GM18861 (cell line): ENCODE measurements around the gene FHIT.

Experiments used
- ATAC-seq: cut with Tn5 transposase; IDR thresholded peaks from one replicate; pipeline ENCODE4 v1.9.1; 2021; ENCODE audit not compliant: unreplicated experiment

Gene FHIT

DNA sequence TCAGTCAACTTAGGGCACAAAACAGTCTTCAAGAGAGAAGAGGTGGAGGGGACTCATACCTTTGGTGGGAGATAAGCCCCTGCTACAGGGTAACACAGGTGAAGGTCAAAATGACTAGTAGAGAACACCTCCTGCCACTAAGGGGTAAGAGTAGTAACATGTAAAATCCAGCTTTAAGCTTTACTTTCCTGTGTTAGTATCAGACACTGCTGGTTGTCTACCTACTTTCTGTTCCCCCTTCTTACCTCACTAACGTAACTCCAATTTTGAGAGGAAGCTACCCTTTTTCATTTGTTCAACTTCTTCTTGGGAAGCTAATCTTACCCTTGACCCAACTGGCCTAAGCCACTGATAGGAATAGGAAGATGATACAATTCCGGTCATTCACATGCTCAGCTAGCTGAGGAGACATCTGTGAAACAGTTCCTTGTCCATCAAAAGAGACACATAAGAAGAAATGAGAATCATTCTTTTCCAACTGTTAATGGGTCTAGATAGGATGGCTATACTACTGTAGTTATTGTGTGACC, 1374.7 kb downstream of the FHIT start:
- ATAC-seq = no peak

DNA sequence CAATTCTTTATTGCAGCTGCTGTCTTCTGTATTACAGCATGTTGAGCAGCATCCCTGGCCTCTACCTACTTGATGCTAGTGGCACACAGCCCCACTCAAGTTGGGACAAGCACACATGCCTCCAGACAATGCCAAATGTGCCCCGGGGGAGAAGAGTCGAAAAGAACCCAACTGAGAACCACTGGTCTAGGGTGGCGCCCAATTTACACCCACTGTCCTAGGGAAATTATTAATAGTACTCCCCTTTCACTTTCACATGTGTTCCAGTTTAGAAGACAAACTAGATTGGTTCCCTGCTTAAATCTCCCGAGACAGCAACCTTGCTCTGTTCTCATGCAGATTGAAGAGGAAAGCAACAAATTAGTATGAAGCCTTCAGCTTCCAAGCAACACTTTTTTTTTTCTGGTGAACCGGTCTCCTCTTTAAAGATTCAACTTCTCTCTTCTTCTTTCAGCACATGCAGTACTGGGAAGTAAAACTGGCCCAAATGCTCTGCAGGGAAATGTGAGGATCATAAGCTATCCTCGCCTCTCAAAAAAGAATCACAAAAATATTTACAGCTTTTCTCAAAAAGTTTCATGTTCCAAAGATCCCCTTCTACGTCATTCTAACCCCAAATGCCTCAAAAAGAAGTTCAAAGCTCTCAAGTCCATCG, 1377.5 kb downstream of the FHIT start:
- ATAC-seq = no peak

DNA sequence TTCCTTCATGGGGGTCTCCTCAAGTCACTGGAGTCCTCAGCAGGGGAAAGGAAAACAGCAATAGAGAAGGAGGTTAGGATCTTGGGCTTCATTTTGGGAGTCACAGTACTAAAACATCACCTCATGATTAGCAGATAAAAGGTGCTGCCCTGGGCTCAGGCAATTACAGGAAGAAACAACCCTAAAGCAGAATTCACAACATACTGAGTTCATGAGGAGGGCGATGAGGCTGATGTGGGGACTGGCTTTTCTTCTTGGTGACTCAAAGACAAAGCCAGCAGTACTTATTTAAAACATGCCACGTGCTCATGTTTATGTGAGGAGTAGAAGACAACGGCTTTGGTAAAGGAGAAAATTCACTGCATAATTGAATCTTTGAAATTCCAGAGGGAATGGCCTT, 1379.1 kb downstream of the FHIT start:
- no peak for ATAC-seq

DNA sequence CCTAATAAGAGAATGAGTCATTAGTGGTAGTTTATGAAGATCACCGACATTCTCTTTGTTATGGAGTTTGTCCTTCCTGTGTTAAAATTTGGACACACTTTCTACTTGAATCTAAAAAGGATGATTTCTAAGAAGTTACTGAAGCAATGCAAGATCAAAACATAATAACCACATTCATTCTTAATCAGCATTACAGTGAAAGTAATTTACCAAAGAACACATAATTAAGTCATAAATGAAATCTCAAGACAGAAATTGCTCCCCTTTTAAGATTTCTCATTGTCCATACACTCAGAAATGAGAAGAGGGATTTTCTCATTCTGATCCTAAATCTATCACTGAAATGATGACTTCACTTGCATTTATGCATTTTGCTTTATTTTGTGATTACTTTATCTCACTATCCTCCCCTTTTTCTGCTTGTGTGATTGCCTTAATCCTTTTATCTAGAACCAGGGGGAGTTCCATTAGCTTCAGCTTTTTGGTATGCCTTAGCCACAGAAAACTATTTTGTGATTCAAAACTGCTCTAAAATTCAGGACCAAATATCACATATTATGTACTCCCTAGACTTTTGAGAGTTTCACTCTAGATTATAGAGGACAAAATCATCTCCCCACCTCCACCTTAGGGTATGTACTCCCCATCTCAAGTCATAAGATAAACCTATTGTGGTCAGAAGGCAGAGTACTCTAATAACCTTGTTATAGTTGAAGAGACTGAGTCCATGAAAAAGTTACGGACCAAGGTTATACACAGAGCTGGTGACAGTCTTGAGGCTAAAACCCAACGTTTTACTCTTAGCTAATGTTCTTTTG, 1383.9 kb downstream of the FHIT start:
- no peak for ATAC-seq

DNA sequence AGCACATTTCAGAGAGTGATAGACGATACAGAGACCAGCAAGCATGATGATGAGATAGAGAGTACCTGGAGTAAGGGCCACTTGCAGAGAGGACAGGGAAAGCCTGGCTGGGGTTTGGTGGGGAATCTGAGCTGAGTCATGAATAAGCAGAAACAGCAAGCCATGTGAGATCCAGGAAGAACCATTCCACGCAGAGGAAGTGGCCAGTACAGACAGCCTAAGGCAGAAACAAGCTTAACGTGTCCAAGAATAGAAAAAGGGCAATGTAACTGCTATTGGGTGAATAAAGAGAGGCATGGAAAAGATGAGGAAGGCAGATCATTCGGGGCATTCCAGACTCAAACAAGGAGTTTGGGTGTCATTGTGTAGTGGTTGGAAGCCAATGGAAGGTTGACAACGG, 1385.2 kb downstream of the FHIT start:
- no peak for ATAC-seq

DNA sequence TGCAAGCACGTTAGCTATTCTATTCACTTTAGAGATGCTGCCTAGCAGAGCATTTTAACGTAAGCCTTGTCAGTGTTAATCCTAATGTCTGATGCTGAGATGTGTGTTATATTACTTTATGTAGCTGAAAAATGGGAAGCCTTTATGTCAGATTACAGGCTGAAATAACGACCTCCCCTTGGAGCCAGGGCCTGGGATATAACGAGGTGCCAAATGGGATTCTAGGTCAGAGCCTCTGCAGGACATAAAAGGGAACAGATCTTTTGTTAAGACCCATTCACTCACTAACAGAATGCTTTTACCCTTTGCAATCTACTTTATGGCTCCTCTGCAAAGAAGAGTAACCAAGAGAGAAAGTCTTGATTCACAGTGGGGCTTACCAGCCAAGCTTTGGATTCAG, 1385.9 kb downstream of the FHIT start:
- no peak for ATAC-seq

DNA sequence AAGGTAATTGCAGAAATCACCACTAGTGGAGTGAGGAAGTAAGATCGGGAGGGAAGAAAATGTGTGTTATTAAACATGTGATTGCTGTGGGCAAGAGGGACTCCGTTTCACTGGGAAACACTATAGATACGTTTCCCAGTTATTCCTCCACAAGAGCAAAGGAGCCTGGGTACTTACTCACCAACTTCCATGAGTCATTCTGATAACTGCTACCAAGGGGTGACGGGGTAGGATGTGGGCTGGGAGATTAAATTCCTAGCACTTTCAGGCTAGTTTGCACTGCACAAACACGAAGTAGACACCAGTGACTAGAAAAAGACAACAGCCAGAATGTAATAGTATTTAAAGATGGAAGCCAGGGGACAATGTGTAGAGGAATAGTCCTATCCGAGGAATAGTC, 1388.6 kb downstream of the FHIT start:
- ATAC-seq = no peak

DNA sequence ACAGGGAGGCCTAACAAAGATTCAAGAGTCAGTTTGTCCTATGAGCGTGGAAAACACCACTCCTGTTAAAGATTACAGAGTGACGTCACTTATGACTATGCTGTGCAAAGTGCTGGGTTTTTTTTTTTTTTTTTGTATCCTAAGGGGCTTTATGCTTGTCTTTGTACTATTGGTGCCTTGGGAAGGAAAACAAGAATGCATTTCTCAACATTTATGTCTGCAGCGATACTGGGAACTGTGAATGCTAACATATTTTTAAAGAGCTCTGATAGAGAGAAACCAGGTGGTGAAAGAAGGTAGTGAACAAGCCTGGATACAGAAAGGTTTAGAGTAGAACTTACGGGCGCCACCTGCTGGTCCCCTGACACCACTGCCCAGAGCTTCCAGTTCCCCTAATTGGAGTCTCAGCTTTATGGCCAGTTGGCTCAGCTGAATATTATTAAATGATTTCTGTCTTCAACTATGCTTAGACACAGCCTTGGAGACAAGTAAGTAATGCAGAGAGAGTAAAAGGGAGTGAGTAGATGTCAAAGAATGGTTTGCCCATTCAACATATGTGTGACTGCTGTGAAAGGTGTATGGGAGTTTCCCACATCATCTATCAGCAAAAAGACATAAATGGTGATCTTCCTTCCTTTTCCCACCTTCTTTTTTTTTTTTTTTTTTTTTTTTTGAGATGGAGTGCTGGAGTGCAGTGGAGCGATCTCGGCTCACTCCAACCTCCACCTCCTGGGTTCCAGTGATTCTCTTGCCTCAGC, 1393.5 kb downstream of the FHIT start:
- ATAC-seq = peak; percentile 92

DNA sequence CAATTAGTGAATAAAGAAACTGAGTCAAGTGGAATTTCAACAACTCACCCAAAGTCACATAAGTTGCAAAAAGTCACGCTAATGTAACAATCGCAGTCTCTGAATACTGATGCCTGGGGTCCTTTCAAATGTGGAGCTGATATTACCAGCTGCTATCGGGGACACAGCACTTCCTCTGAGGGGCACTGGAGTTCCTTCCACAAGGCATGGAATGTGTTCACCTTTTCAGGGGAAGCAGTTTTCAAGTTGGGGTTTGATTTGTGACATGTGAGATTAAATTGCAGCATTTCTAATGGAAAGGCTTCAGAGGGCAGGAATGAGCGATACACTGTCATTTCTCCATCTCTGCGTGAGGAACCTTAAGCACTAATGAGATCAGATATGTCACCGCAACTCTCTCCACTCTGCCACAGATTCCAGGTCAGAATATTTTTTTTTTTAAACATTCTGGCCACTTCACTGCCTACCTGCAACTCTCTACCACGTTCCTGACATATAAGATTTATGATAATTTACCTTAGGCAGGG, 1394.3 kb downstream of the FHIT start:
- ATAC-seq = no peak

DNA sequence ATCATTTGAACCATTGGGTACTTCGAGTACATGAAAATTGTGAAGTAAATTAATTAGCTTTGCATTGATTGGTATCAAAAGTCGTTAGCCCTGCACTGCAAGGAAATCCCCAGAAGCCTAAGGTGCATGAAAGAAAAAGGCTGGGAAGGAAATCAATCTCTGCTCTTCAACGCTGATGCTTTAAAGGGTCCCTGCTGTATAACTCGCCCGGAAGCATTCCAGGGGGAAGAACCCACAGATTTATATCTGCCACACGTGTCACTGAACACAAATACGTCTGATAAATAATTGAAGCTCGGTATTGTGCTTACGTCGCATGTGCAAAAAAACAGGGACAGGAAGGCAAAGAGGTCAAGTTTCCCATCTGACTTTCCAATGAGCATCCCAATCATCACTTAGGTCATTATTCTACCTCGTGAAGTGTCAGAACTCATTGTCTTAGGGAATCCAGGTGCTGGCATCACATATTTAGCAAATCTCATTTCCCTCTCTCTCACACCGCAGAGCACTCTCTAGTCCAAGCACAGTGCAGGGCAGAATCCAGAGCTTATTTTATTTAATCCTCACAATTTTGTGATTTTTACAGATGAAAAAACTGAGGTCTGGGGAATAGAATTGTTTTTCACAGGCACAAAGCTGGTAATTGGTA, 1397.1 kb downstream of the FHIT start:
- no peak for ATAC-seq

DNA sequence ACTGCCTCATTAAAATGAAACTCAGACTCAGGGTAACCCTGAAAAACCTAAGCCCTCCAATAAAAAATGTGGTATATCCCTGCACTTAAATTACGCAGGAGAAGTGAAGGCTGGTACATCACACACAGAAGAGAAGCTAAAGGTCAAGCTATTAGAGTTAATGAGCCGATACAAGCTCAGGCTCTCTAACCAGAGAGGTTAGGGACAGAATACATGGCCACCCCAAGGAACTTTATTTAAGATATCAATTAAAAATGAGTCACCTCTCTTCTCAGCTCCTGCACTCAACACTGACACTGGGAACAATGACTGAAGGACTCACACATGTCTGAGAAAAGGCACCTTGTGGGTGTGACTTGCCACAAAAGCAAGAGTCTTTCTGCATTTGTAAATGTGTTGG, 1400.8 kb downstream of the FHIT start:
- no peak for ATAC-seq

DNA sequence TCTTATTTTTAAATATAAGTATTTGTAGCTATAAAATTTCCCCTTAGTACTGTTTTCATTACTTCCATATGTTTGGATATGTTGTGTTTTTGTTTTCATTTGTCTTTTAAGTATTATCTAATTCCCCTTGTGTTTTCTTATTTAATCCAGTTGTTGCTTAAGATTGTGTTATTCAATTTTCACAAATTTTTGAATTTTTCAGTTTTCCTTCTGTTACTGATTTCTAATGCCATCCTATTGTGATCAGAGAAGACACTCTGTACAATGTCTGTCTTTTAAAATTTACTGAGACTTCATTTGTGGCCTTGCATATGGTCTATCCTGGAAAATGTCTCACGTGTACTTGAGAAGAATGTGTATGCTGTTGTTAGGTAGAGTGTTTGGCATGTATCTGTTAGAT, 1405.9 kb downstream of the FHIT start:
- ATAC-seq = no peak

DNA sequence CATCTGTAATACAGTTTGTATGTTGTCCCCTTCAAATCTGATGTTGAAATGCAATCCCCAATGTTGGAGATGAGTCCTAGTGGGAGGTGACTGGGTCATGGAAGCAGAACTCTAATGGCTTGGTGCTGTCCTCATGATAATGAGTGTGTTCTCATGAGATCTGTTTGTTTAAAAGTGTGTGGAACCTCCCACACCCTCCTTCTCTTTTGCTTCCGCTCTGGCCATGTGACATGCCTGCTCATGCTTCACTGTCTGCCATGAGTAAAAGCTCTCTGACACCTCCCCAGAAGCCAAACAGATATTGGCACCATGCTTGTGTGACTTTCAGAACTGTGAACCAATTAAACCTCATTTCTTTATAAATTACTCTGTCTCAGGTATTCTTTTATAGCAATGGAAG, 1407.4 kb downstream of the FHIT start:
- no peak for ATAC-seq

DNA sequence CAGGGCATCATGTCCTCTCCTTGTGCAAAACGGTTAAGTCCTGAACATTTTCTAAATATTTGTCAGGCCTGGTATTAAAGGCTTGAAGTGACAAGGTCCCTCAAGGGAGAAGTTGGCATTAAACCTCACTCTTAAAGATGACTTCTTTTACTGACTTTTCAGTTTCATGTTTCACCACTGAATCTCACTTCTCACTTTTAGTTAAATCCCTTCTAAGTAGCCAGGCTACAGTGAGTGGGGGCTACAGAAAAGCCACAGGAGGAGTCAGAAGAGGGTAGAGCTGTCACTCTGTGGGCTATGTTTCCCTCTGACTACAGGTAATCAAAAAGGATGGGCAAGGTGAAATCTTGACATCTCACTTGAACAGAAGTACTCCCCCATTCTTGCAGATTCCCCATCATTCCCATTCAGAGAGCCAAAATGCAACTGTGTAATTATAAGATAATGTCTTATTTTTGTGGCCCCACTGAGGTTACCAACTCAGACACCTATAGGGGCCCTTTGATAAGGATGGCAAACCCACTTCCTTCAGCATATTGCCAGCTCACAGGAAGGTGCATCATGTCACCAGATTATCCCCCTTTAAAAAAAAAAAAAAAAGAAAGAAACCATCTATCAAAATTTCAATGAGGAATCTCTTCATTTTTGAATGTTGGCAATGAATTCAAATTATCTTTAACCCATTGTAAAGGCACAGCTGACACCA, 1411.3 kb downstream of the FHIT start:
- ATAC-seq = peak; percentile 97

DNA sequence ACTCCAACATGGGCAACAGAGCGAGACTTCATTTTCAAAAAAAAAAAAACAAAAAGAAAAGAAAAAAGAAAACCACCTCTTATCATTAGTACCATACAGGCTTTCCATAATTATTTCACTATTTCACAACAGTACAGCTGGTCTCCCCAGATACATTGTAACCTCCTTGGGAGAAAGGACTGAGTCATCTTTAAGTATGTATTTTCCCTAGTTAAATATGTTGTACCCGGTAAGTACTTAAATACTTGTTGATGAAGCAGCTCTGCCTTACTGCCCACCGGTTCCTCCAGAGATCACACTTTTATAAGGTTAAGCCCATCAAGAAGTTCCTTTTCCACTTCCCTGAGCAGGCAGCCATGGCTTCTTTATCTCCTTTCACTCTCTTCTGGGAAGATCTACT, 1412.0 kb downstream of the FHIT start:
- no peak for ATAC-seq

DNA sequence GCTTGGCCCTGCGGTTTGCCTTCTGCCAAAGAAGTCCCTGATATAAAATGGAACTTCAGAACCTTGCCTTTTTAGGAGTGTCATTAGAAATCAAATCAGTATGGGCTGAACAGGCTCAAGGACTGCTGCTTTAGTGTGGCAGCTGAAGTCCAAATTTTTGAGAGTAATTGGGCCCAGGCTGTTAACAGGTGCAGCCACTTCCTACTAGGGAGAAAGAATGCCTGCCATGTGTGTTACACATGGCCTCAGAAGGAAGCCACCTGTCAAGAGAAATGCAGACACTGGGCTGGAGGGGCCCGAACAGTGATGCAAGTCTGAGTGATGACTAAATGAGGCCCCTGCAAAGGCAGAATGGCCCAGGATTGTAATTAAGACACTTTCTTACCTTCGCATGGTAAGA, 1414.7 kb downstream of the FHIT start:
- no peak for ATAC-seq

DNA sequence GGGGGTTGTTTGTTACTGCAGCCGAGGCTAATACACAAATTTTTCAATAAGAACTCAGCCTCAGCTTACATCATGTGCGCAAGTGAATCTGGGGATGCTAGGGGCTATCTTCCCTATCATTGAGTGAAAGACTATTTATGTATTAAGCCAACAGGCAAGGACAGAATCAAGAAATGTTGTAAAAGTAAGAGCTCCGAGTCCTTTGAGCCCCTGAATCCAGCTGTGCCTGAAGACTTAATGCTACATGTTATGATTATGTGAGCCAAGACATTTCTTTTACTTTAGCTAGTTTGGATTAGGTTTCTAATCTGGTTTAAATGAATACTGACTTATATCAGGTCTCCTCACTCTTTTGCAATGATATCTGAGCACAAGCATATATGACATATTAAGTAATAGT, 1418.5 kb downstream of the FHIT start:
- no peak for ATAC-seq

DNA sequence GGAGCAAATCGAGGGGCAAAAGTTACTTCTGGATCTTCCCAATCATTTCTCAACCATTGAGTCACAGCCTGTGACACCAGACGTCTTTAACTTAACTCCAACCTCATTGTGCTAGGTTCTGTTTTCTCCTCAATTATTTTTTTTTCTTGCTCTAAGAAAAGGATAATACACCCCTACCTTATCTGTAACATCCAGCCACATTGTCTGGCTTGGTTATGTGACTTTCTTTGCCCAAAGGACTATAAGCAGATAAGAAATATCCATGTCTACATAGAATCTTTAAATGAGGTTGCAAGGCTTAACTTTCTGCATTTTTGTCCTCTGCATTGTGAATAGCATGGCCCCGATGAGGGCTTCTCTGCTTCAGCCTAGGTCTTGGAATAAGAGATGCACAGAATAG, 1419.0 kb downstream of the FHIT start:
- ATAC-seq = no peak

DNA sequence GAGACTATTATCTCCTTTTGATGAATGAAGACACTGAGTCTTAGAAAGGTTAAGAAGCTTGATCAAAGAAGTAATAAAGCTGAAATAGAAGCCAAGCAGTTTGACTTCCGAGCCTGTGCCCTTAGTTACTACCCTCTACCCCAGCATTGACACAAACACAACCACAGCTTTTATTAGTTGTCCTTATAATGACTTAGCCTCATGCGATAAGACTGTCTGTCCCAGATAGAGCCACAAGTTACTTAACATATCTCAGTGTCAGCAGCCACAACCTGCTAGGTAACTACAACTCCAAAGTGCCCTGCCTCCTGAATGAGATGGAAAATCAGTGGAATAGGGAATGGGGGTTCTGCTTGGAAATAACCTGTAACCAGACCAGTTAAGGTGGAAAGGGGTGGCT, 1419.9 kb downstream of the FHIT start:
- ATAC-seq = no peak

DNA sequence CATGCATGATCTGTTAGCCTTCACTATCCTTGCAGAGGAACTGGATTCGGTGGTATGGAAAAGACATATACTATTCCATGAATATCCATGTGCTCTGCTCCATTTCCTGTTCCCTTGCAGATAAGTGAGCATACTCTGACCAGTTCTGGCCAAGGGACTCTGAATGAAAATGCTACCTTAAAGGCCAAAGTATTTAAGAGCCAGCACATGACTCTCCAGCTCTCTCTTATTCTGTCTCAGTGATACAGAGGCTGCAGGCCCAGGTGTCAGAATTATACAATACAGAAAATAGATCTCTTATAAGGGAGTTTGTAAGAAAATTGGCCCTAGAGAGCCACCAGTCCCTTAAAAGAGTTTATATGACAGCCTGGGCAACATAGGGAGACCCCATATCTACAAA, 1421.7 kb downstream of the FHIT start:
- ATAC-seq = no peak
